ENCODE data around the gene CCL4.

CCL4 gene

DNA sequence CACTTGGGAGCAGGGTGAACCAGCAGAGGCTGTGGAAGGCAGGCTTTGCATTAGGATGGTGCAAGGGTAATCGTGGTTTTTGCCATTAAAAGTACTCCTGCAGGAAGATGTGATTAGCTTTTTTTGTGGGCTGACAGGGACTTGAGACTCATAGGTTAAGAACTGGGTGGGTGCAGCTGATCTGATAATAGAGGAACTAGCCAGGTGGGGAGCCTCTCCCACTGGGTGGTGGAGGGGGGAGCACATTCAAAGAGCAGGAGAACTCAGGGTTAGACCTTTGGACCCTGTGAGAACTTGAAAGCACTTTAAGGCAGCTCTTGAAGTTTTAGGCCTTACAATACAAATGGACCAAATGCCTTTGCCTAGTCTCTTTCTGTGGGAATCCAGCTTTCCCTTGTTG, 32.4 kb downstream of the CCL4 start:
- in situ Hi-C loops (cut with MboI; ENCODE audit: low sequenced_read_pairs): loop anchor here (10.0 to 25.0 kb wide), 3 partner anchors 61 to 351 kb away; partner anchors contain the start of gene ZNHIT3

DNA sequence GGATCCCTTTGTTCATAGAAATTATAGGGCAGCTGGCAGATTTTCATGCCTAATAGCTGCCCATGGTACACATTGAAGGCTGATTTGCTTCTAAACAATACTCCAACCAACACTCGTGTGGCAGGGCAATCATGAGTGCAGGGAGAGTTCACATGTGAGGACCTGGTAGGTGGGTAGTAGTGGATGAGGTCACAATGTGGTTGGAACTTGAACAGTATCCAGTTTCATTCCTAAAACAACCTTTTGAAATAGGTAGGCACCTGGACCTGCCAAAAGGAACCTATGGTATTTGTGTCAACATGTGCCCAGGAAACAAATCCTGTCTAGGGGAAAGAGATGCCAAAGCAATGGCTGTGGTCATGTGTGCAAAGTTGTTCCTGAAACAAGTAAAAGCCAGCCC, 32.8 kb downstream of the CCL4 start:
- in situ Hi-C loops (cut with MboI; ENCODE audit: low sequenced_read_pairs): loop anchor here (10.0 to 25.0 kb wide), 3 partner anchors 62 to 351 kb away; partner anchors contain the start of gene ZNHIT3

DNA sequence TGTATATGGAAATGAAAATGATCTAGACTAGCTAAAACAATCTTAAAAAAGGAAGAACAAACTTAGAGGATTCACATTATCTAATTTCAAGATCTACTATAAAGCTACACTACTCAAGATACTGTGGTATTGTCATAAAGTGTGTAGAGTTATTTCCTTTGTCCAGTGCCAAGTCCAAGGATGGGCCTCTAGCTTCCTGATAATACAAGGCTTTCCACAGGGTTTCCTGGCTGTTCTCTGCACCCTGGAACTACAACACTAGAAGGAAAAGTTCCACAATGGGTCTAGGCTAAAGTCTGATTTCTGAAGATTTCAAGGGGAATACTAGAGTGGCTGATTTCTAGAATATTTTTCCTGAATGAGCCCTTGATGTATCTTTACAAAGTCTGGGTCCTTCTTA, 38.6 kb downstream of the CCL4 start:
- in situ Hi-C loops (cut with MboI; ENCODE audit: low sequenced_read_pairs): loop anchor here (25.0 kb wide), 1 partner anchor 345 kb away; the partner anchor contains the start of gene ZNHIT3

DNA sequence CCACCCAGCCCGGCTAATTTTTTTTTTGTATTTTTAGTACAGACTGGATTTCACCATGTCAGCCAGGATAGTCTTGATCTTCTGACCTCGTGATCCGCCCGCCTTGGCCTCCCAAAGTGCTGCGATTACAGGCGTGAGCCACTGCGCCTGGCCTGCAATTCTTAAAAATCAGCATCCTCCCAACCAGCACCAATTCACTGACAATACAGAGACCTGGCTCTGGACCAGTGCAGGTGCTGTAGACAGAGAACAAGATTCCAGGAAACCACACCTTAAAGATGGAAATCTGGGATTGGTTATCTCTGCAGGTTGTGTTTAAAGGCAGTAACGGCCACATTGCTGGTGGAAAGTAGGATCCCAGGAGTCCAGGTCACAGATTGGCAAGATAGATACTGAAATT, 39.2 kb downstream of the CCL4 start:
- in situ Hi-C loops (cut with MboI; ENCODE audit: low sequenced_read_pairs): loop anchor here (25.0 kb wide), 1 partner anchor 344 kb away; the partner anchor contains the start of gene ZNHIT3

DNA sequence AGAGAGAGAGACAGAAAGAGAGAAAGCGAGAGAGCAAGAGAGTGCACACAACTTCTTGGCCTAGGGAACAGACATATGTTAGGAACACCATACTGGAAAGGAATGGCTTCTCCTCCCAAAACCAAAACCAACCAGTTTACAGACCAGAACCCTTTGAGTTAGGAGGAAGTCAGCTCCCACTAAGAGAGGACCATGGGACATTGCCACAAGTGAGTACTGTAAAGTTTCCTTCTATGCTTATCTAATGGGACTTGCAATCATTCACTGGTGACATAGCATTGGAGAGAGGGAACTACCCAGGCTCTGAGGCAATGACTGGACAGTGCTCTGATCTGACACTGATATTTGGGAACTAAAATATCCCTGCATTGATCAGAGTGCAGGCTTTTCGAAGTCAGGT, 40.4 kb downstream of the CCL4 start:
- in situ Hi-C loops (cut with MboI; ENCODE audit: low sequenced_read_pairs): loop anchor here (25.0 kb wide), 1 partner anchor 343 kb away; the partner anchor contains the start of gene ZNHIT3

DNA sequence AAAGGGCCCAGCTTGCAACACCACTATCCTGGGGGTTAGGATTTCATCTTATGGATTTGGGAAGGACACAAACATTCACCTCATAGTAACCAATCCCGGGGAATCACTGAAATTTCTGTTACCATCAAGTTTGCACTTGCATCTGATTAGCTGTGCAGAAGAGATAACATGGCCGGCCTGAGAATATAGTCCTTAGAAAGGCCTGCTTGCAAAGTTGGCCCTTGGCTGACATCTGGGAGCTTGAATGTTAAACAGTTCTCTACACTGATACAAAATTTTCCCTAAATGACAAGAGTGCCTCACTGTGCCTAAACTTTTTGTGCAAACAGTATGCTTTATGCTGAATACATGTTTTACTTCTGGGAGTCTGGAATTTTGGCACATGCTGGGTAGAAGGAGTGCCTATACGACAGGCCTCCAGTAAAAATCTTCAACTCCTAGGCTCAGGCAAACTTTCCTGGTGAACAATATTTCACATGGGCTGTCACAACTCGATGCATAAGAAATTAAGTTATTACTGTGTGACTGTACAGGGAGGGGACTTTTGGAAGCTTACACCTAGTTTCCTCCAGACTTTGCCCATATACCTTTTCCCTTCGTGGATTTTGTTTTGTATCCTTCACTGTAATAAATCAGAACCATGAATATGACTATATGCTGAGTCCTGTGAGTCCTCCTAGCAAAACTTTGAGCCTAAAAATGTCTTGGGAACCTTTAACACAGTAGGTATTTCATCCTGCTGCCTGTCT, 41.5 kb downstream of the CCL4 start:
- in situ Hi-C loops (cut with MboI; ENCODE audit: low sequenced_read_pairs): loop anchor here (5.0 to 25.0 kb wide), 2 partner anchors 168 to 342 kb away; partner anchors contain the start of gene ZNHIT3

DNA sequence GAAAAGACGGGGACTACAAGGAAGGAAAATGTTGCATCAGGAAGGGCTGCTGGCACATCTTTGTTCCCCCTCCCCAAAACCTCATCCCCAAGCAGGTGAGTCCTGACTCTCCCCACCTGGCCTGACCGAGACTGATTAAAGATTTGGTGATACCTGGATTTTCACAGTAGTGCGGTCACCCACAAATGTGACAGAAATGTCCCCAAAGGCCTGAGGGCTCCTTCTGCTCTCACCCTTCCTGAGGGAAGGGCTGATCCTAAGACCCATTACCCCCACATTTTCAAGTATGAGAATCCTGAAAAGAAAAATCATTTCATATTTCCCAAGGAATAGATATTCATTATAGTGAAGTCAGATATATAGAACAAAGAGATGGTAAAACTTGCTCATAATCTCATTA, 44.0 kb downstream of the CCL4 start:
- in situ Hi-C loops (cut with MboI; ENCODE audit: low sequenced_read_pairs): loop anchor here (5.0 to 25.0 kb wide), 2 partner anchors 170 to 340 kb away; partner anchors contain the start of gene ZNHIT3

DNA sequence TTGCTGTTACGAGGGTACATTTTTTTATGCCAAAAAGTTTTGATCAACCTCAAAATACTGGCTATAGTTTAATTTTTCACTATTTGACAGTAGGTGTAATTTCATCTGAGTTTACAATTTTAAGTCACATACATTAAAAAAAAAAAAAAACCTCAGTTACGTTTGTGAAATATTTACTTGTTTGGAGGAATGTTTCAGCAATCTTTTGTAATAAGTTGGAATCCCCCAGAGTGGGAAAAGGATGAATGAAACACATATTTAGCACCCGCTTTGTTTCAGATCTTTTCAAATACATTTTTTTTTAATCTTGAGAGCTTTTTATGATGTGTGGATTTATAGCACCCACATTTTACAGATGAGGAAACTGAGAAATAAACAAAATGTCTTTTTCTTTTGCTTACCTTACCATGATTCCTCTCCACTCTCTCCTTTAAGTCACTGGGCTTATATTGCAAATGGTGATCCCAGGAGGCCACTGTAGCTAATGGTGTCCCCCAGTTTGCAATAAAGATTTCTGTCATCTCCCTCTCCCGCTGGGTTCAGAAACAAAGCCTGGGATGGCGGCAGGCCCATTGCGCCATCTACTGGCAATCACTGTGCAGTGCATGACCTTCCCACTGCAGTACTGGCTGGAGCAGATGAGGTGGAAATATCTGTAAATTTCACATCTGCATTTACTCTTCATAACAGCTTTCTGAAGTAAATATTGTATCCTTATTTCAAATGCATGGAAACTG, 45.1 kb downstream of the CCL4 start:
- in situ Hi-C loops (cut with MboI; ENCODE audit: low sequenced_read_pairs): loop anchor here (5.0 to 25.0 kb wide), 2 partner anchors 171 to 339 kb away; partner anchors contain the start of gene ZNHIT3

DNA sequence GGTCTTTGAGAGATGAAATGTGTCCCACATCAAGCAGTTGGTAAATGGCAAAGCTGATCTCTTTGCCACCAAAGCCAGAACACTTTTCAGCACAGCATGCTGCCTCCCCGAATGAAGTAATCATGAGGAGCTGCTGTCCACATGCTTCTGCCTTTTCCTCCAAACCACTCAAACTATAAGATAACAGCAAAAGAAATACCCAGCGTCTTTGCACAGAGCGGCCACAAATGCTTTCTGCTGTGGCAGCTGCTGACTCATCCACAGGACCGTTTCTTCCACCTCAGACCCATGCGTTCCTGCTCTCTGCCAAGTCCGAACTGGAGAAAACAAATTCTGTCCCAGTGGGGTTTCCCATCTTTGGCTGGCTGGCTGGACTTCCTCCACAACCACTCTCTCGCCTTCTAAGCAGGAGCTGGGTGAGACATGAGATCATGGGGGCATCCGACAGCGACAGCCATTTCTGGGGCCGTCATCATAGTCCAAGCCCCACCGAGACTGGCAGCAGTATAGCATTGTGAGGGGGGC, 45.7 kb downstream of the CCL4 start:
- in situ Hi-C loops (cut with MboI; ENCODE audit: low sequenced_read_pairs): loop anchor here (5.0 to 25.0 kb wide), 2 partner anchors 172 to 338 kb away; partner anchors contain the start of gene ZNHIT3

DNA sequence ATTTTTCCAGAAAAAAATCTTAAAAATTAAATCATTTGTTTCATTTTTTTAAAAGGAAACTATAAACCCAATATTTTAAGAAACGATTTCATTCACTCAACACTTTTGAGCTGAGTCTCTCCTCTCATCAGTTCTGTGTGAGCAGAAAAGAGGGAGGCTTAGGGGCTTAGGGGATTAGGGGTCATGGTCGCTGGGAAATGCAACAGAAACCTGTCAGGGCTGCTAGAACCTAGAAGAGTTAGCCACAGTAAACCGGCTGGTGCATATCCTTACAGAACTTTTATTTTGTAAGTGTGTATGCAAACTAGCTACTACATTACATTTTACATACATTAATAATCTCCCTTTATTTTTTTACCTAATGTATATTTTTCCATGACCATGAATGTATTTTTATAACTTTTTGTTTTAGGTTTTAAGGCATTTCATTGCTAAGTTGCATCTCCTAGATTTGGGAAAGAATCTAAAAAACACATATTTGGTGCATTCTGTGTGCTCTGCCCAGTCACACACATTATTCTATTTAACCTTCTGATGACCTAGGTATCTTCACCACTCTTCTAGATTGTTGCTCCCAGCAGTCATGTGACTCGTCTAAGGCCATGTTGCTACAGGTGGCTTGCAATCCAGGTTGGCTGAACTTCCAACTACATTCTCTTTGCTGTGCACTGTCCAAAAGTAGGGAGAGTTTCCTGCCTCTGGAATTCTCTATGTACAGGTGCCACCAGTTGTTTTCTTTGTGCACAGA, 48.4 kb downstream of the CCL4 start:
- in situ Hi-C loops (cut with MboI; ENCODE audit: low sequenced_read_pairs): no loop called here

DNA sequence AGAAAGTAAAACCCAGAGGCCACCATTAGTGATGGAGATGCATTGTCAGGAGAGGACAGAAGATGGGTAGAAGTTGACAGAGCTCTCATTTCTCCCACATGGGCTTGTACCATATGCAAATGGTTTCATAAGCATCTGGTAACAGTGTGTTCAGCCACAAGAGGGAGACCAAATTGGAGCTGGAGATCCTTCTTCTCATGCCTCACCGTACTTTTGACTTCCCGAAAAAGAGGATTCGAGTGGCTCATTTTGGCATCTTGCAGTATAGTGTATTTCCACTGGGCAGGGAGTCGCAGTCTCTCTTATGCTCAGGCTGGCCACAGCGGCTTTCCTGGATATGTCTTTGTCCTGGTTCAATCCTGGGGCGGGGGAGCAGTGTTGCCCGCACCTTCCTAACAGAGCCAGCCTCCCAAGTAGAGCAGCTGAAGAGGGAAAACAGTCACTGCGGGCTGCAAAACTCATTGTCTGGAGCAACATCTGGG, 49.1 kb downstream of the CCL4 start:
- in situ Hi-C loops (cut with MboI; ENCODE audit: low sequenced_read_pairs): no loop called here

DNA sequence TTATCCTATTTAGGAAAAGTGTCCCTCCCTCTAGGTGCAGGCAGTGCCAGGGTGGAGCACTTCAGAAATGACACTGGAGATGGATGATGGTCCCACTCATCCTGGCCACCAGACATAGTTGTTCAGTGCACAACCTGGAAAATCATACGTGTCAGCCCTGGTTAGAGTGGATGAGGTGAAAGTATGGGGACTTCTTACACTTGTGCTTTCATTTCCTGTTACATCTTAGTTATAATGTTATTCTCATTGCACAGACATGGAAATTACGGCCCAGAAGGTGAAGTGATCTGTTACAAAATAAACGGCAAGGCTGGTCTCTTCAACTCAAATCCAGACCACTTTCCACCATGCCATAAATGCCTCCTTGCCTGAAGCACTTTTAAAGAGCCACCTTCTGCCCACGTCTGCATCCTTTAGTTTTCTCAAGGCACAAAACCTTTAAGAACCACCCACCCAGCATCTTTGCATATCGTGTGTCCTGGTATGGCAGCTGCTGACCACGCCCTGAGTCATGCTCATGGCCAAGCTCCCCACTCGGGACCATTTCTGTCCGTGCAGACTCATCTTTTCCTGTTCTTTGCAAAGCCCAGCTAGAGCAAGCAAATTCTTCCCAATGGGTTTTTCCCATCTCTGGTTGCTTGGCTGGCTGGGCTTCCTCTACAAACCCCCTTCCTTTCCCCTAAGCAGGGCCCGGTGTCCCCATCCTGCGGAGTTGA, 50.4 kb downstream of the CCL4 start:
- in situ Hi-C loops (cut with MboI; ENCODE audit: low sequenced_read_pairs): no loop called here

Measured in HL-60/S4 (cell line).